Measurements from ENCODE around the gene DLL3.
"Not testable (repeated sequence)": the region's sequence is repeated elsewhere in the genome, so short reads cannot be mapped to it uniquely, and the experiment has no call there.

The DLL3 gene

DNA sequence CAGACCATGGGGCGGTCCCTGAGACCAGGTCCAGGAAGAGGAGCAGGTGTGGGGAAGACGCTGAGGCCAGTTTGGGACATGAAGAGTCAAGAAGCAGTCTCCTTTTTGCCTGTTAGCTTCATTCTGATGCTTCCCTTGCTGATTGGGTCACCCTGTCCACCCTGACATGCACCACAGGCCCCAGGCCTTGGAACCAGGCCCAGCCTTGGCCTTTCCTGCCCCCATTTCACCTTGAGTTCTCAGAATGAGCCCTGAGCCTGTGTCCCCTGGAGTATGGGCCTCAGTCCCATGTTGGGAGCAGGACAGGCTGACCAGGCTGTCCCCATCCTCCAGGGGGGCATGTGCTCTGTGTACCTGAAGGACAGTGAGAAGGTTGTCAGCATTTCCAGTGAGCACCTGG, 23.0 kb upstream of the DLL3 start:
- no peak for TF ChIP-seq CTCF (IDR thresholded peaks at IDR 0.05; ENCODE audit: low read depth, low read length)
- no peak for DNase-seq (ENCODE audit: extremely low read depth, low read depth)

GRCh38 chr19:39479319-39479801, 19.4 kb upstream of the DLL3 start:
- DNase-seq (ENCODE audit: extremely low read depth, low read depth) = not testable (repeated sequence)

GRCh38 chr19:39479916-39480315, 18.8 kb upstream of the DLL3 start:
- DNase-seq (ENCODE audit: extremely low read depth, low read depth) = no peak
- TF ChIP-seq CTCF (IDR thresholded peaks at IDR 0.05; ENCODE audit: low read depth, low read length) = no peak

DNA sequence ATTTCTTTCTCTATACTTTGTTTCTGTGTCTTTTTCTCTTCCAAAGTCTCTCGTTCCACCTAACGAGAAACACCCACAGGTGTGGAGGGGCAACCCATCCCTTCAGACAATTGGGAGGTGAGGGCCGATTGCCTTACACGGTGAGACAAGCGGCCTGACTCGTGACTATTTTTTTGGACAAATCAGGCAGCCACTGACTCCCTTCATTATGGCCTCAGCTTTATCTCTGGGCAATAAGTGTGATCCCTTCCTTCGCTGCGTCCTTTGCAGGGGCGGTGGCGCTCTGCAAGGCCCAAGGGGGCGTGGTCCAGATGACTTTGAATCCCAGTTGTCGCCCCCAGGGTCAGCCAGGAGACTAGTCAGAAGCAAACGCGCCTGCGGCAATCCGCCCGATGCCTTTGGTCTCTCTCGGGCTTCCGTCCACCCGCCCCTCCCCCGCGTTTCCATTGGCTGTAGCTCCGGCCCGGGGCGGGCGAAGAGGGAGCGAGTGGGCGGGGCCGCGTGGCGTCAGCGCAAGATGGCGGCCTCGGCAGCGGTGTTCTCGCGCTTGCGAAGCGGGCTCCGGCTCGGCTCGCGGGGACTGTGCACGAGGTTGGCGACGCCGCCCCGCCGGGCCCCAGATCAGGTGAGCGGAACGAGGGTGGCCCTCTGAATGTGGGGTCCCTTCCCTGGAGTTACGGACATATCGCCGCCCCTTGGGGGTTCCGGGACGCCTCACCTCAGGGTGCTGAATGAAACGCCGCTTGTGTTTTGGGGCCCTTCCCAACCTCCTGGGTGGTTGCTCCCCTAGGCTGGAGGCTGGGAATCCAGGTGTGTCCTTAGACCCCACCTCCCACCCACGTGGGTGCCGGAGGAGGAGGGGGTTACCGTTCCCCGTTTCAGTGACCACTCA, 18.2 kb upstream of the DLL3 start, which contains the start of gene TIMM50:
Gene TIMM50 (plus strand): TSS at position 502 of the 892 bp plus-strand sequence. CDS start 16 bp downstream, at position 518.
- TF ChIP-seq CTCF (IDR thresholded peaks at IDR 0.05; ENCODE audit: low read depth, low read length) = no peak
- DNase-seq (ENCODE audit: extremely low read depth, low read depth) = peak; percentile 80

DNA sequence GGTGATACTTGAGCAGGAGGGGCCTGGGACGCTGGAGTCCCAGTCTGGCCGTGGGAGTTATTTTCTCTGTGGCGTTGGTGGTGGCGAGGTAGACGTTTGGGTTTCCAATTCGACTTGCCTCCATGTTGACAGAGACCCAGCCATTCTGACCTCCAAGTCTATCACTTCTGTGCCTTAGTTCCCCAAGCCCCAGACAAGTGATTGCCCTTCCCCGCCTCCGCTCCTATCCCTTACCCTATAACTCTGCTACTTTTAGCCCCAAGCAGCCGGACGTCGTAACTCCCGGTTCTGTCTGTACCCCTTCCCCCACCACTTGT, 17.6 kb upstream of the DLL3 start:
- DNase-seq (ENCODE audit: extremely low read depth, low read depth) = no peak
- no peak for TF ChIP-seq CTCF (IDR thresholded peaks at IDR 0.05; ENCODE audit: low read depth, low read length)

DNA sequence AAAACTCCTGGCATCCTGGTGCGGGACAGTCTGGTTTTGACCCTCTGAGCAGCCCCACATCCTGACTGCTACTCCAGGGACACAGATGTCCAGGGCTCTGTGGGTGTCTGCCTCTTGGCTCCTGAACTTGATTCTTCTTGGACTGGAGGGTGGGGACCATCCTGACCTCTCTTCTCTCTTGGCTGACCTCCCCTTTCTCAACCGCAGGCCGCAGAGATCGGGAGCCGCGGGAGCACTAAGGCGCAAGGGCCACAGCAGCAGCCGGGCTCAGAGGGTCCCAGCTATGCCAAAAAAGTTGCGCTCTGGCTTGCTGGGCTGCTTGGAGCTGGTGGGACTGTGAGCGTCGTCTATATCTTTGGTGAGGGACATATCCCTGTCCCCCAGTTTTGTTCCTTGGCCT, 17.1 kb upstream of the DLL3 start:
- no peak for DNase-seq (ENCODE audit: extremely low read depth, low read depth)
- TF ChIP-seq CTCF (IDR thresholded peaks at IDR 0.05; ENCODE audit: low read depth, low read length) = no peak

GRCh38 chr19:39483141-39483540, 15.6 kb upstream of the DLL3 start:
- no peak for DNase-seq (ENCODE audit: extremely low read depth, low read depth)
- no peak for TF ChIP-seq CTCF (IDR thresholded peaks at IDR 0.05; ENCODE audit: low read depth, low read length)

- no peak for TF ChIP-seq CTCF (IDR thresholded peaks at IDR 0.05; ENCODE audit: low read depth, low read length)
- DNase-seq (ENCODE audit: extremely low read depth, low read depth) = no peak
Measured at GRCh38 chr19:39489756-39490155, 9.0 kb upstream of the DLL3 start.

Measured in AG09319 (cell line).